ENCODE results near the gene SEH1L.
"Not testable (repeated sequence)": the region's sequence is repeated elsewhere in the genome, so short reads cannot be mapped to it uniquely, and the experiment has no call there.

GRCh38 chr18:12997330-12997729, 49.5 kb downstream of the SEH1L start:
- not testable (repeated sequence) for TF ChIP-seq POLR2A (IDR thresholded peaks at IDR 0.05); POLR2AphosphoS5 (IDR thresholded peaks at IDR 0.05); EP300 (IDR thresholded peaks at IDR 0.05; ENCODE audit: low read depth)
- TF ChIP-seq, protein P1, sequence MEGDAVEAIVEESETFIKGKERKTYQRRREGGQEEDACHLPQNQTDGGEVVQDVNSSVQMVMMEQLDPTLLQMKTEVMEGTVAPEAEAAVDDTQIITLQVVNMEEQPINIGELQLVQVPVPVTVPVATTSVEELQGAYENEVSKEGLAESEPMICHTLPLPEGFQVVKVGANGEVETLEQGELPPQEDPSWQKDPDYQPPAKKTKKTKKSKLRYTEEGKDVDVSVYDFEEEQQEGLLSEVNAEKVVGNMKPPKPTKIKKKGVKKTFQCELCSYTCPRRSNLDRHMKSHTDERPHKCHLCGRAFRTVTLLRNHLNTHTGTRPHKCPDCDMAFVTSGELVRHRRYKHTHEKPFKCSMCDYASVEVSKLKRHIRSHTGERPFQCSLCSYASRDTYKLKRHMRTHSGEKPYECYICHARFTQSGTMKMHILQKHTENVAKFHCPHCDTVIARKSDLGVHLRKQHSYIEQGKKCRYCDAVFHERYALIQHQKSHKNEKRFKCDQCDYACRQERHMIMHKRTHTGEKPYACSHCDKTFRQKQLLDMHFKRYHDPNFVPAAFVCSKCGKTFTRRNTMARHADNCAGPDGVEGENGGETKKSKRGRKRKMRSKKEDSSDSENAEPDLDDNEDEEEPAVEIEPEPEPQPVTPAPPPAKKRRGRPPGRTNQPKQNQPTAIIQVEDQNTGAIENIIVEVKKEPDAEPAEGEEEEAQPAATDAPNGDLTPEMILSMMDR (IDR thresholded peaks at IDR 0.05), result not testable (repeated sequence)

Measured in transverse colon (tissue), 4 donors.